COLO668 (cell line): Measurements from ENCODE around the gene ARVCF.

Source experiments
- DNase-seq: peaks from one replicate; lab custom pipeline; 2025; ENCODE audit not compliant: unreplicated experiment; lab: John Stamatoyannopoulos, UW

The ARVCF gene

GRCh38 chr22:20019661-20020532 is 3.3 kb upstream of the ARVCF start:
- no peak for DNase-seq

- no peak for DNase-seq
Measured at GRCh38 chr22:20018001-20018400, 1.4 kb upstream of the ARVCF start.

GRCh38 chr22:20017622-20017958 is 967 bp upstream of the ARVCF start:
- DNase-seq = no peak

- peak; percentile 46 for DNase-seq
Measured at GRCh38 chr22:20015971-20016733, 471 bp downstream of the ARVCF start.

- no peak for DNase-seq
Measured at GRCh38 chr22:20015187-20015625, 1.4 kb downstream of the ARVCF start.

- no peak for DNase-seq
Measured at GRCh38 chr22:20014526-20015186, 2.0 kb downstream of the ARVCF start.

GRCh38 chr22:20013382-20013871 is 3.2 kb downstream of the ARVCF start:
- peak; percentile 34 for DNase-seq

- DNase-seq = no peak
Measured at GRCh38 chr22:20012741-20013331, 3.8 kb downstream of the ARVCF start.

- no peak for DNase-seq
Measured at GRCh38 chr22:20011993-20012740, 4.5 kb downstream of the ARVCF start.

GRCh38 chr22:20011123-20011992 is 5.3 kb downstream of the ARVCF start:
- no peak for DNase-seq

GRCh38 chr22:20010307-20011122 is 6.1 kb downstream of the ARVCF start:
- DNase-seq = no peak

- no peak for DNase-seq
Measured at GRCh38 chr22:20009582-20010306, 6.9 kb downstream of the ARVCF start.

GRCh38 chr22:20009018-20009491 is 7.6 kb downstream of the ARVCF start:
- no peak for DNase-seq

GRCh38 chr22:20008221-20008995 is 8.2 kb downstream of the ARVCF start:
- peak; percentile 8 for DNase-seq

GRCh38 chr22:20004464-20004863 is 12.2 kb downstream of the ARVCF start:
- no peak for DNase-seq

- no peak for DNase-seq
Measured at GRCh38 chr22:20003304-20003703, 13.3 kb downstream of the ARVCF start.

- DNase-seq = no peak
Measured at GRCh38 chr22:20002636-20003035, 14.0 kb downstream of the ARVCF start.
